K562 (cell line): Measurements from ENCODE around the gene CNTFR. TPM values are rescaled to one million over a fixed set of nuclear protein-coding genes. Genes with fewer than 3 reads are reported as not detected.

Experiments used
- ARID3A ChIP-seq: IDR thresholded peaks from 2 replicates; pipeline ENCODE4 v1.6.1; 2012; ENCODE audit warnings: low read depth, low read length, improper control_type of control experiment, borderline replicate concordance
- BMI1 ChIP-seq: fragments of 150-350 bp; IDR thresholded peaks from 2 replicates; pipeline ENCODE4 v1.6.1; 2014; ENCODE audit warnings: low read length
- CBFA2T2 ChIP-seq: fragments of 450-650 bp; conservative IDR thresholded peaks from 2 replicates; pipeline ENCODE4 v1.6.1; 2017; ENCODE audit warnings: mild to moderate bottlenecking
- CBX5 ChIP-seq: IDR thresholded peaks from 2 replicates; pipeline ENCODE4 v1.6.1; 2014; ENCODE audit warnings: low read depth, borderline replicate concordance
- FOXM1 ChIP-seq, 2 experiments: fragments of 450-650 bp in 1 of 2; sonication (generic) in 1 of 2; formaldehyde crosslinking in 1 of 2; IDR thresholded peaks; 2 replicates each; pipeline versions ENCODE4 v1.6.1 to v1.9.0; 2017 to 2022; ENCODE audit warnings: low read depth in 2 of 2, mild to moderate bottlenecking in 2 of 2, missing genetic modification reagents in 1 of 2, moderate library complexity in 1 of 2
- JUND ChIP-seq, 2 experiments: IDR thresholded peaks; 2 replicates in 1 of 2; 3 replicates in 1 of 2; pipeline ENCODE4 v1.6.1; 2011; ENCODE audit warnings: borderline replicate concordance in 2 of 2, low read depth in 2 of 2, low read length in 2 of 2, improper control_type of control experiment in 1 of 2, missing biosample characterization in 1 of 2, missing genetic modification characterization in 1 of 2, missing genetic modification reagents in 1 of 2
- KLF10 ChIP-seq: fragments of 250-450 bp; sonication (Bioruptor Pico); IDR thresholded peaks from 2 replicates; pipeline ENCODE4 v1.6.1; 2021; ENCODE audit warnings: matching md5 sums
- KLF13 ChIP-seq: fragments of 450-650 bp; IDR thresholded peaks from 2 replicates; pipeline ENCODE4 v1.6.1; 2016; ENCODE audit warnings: missing genetic modification characterization, low read depth, mild to moderate bottlenecking, missing compliant biosample characterization, moderate library complexity, borderline replicate concordance
- KLF16 ChIP-seq: IDR thresholded peaks from 2 replicates; pipeline ENCODE4 v1.6.1; 2016; ENCODE audit warnings: antibody characterized with exemption
- LEF1 ChIP-seq: fragments of 450-650 bp; IDR thresholded peaks from 2 replicates; pipeline ENCODE4 v1.6.1; 2016; ENCODE audit warnings: mild to moderate bottlenecking
- NFIC ChIP-seq: fragments of 450-650 bp; IDR thresholded peaks from 2 replicates; pipeline ENCODE4 v1.6.1; 2017; ENCODE audit warnings: mild to moderate bottlenecking, inconsistent platforms
- NFXL1 ChIP-seq: fragments of 450-650 bp; formaldehyde crosslinking; IDR thresholded peaks from 2 replicates; pipeline ENCODE4 v1.4.0; 2021; ENCODE audit warnings: mild to moderate bottlenecking
- POLR2AphosphoS2 ChIP-seq: IDR thresholded peaks from 2 replicates; pipeline ENCODE4 v1.6.1; 2012; ENCODE audit warnings: low read length, improper control_type of control experiment
- POLR3G ChIP-seq: IDR thresholded peaks from 2 replicates; pipeline ENCODE4 v1.6.1; 2011; ENCODE audit not compliant: insufficient read length, insufficient replicate concordance; ENCODE audit errors: extremely low read depth
- RBM34 ChIP-seq: fragments of 200-400 bp; formaldehyde crosslinking; IDR thresholded peaks from 2 replicates; pipeline ENCODE4 v1.6.1; 2018; ENCODE audit warnings: low read length, borderline replicate concordance; ENCODE audit not compliant: insufficient read depth
- U2AF2 ChIP-seq: fragments of 200-400 bp; formaldehyde crosslinking; optimal IDR thresholded peaks from 2 replicates; pipeline ENCODE3; 2017; ENCODE audit warnings: low read depth, mild to moderate bottlenecking, low read length
- ZBTB49 ChIP-seq: sonication (generic); formaldehyde crosslinking; IDR thresholded peaks from 2 replicates; pipeline ENCODE4 v1.8.0; 2022; ENCODE audit warnings: missing genetic modification reagents, mild to moderate bottlenecking, borderline replicate concordance
- ZFP91 ChIP-seq: sonication (generic); formaldehyde crosslinking; IDR thresholded peaks from 2 replicates; pipeline ENCODE4 v1.8.0; 2022; ENCODE audit warnings: mild to moderate bottlenecking, missing genetic modification reagents
- ZNF12 ChIP-seq: sonication (generic); formaldehyde crosslinking; IDR thresholded peaks from 2 replicates; pipeline ENCODE4 v1.4.0; 2020; ENCODE audit warnings: mild to moderate bottlenecking, missing genetic modification reagents
- ZNF197 ChIP-seq: fragments of 200-800 bp; sonication (Bioruptor generic); IDR thresholded peaks from 2 replicates; pipeline ENCODE4 v1.6.1; 2016; ENCODE audit warnings: low read depth, missing genetic modification characterization, missing compliant biosample characterization
- ZNF23 ChIP-seq: fragments of 250-450 bp; sonication (Bioruptor Pico); IDR thresholded peaks from 2 replicates; pipeline ENCODE4 v1.4.0; 2020; ENCODE audit warnings: mild to moderate bottlenecking
- ZNF232 ChIP-seq: sonication (generic); formaldehyde crosslinking; IDR thresholded peaks from 2 replicates; pipeline ENCODE4 v1.8.0; 2022; ENCODE audit warnings: mild to moderate bottlenecking, missing genetic modification reagents
- ZNF354B ChIP-seq: fragments of 250-450 bp; sonication (Bioruptor Pico); IDR thresholded peaks from 2 replicates; pipeline ENCODE4 v1.4.0; 2020
- polyA plus RNA-seq, 8 experiments: library from polyadenylated mRNA; depleted of rRNA in 4 of 8; stranded (reverse) in 5 of 8; unstranded in 3 of 8; fragments of >200 nt; fragmentation: Nextera tagmentation in 2 of 8; fragmentation: Illumina TruSeq in 1 of 8; extraction: Ambion mirVana in 2 of 8; extraction: Trizol in 1 of 8; gene quantifications; 2 replicates each; pipeline versions ENCODE4 v1.2.1 to v1.2.3, GENCODE V29; 2011 to 2014; ENCODE audit warnings: inconsistent platforms in 1 of 8, missing spikeins in 1 of 8
- total RNA-seq, 7 experiments: library from RNA; depleted of rRNA in 6 of 7; stranded (reverse); fragments of >200 nt in 6 of 7; fragmentation: Illumina TruSeq in 2 of 7; extraction: Trizol in 2 of 7; gene quantifications; 2 replicates each; pipeline versions ENCODE4 v1.2.1 to v1.2.3, GENCODE V29; 2011 to 2021; ENCODE audit warnings: low replicate concordance in 1 of 7

Gene CNTFR
- total and polyA plus RNA-seq, 9 of the 15 experiments (the other 6 are each of a cell fraction or from before 2014, with no cell fraction given): not detected

- TF ChIP-seq ZNF232 (no peak), CBFA2T2 (no peak), RBM34 (no peak), U2AF2 (no peak), POLR3G (no peak), KLF10 (CRISPR knock-in tag) (no peak), ZNF197 (no peak), KLF16 (no peak), NFIC (no peak), CBX5 (no peak), JUND (IDR thresholded peaks at IDR 0.05; ENCODE audit: borderline replicate concordance, low read depth, low read length) (no peak), JUND (tag; IDR thresholded peaks at IDR 0.05; ENCODE audit: borderline replicate concordance, low read depth, low read length) (no peak), ZNF354B (no peak), ARID3A (no peak), FOXM1 (IDR thresholded peaks at IDR 0.05; ENCODE audit: low read depth) (no peak), FOXM1 (CRISPR knock-in tag; IDR thresholded peaks at IDR 0.05; ENCODE audit: low read depth) (no peak), POLR2AphosphoS2 (peak; percentile 64; the same call in 1 of the 2 replicates), ZNF23 (CRISPR knock-in tag) (no peak), NFXL1 (CRISPR knock-in tag) (no peak), BMI1 (no peak), KLF13 (tag) (no peak), LEF1 (no peak), ZFP91 (CRISPR knock-in tag) (no peak), ZBTB49 (CRISPR knock-in tag) (no peak; the same call in 1 of the 2 replicates), ZNF12 (CRISPR knock-in tag) (no peak)
These were observed 22.6 kb upstream of the CNTFR start, which contains the start of gene RPP25L (continued) for GRCh38 chr9:34611811-34612787.
